NCI-H1694 (cell line): ENCODE data around the gene NXPH2.

Experiments used
- DNase-seq: peaks from one replicate; lab custom pipeline; 2025; lab: John Stamatoyannopoulos, UW

NXPH2 gene

DNA sequence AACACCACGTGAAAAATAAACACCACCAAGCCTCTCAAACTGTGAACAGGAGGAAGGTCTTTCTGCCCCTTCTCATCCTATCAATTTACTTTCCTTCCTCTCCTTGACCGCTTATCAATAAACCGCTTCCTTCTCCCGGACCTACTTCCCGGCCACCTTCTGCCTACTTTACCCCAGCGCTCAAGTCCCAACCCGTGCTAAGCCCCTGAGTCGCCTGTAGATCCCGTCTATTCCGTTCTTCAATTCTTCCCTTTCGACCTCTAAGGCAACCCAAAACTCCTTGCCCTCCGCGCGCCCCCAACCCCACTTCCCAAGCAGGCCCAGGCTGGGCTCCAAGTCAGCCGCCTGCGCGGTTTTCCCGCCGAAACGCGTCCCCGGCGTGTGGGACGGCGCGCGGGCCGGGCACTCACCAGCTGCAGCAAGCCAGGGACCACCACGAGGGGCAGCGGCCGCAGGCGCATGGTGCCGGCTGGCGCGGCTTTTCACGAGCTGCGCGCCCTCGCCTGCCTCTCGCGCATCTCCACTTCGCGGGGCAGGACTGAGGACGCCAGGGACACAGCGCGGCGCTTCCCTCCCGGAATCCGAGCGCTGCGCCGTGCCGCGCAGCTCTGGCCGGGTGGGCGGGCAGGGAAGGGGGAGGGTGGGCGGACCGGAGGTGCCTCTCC, at the start of gene NXPH2:
TSS of gene NXPH2 (minus strand) at position 610 of the 665 bp plus-strand sequence. CDS start at position 461, 149 bp downstream.
- DNase-seq: no peak

GRCh38 chr2:138829326-138829919, 49.2 kb upstream of the NXPH2 start:
- DNase-seq: peak; percentile 83

DNA sequence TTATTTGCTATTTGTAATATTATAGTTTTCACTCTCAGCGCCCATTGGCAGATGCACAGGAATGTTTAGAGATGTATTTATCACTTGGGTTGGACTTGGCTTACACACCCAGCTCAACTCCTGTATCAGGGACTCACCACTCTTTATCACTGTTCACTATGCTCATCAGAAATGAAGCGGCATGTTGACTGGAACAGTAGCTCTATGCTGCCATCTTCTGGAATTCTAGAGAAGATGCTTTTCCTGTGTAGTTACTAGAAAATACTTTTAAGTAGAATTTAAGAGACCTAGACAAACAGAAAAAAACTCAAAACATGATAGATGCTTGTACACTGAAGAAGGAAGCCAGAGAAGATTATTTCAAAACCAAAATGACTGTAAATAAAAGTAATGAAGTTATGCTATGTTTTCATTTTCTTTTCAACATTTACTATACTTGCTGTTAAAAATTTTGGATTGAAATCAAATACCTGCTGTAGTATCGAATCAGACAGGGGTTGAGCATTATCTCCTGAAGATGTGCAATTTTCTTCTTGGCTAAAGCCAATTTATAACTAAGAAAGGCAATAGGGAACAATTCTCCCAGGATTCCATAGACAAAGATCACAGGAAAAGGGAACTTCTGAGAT, 47.4 kb upstream of the NXPH2 start:
- peak; percentile 66 for DNase-seq

DNA sequence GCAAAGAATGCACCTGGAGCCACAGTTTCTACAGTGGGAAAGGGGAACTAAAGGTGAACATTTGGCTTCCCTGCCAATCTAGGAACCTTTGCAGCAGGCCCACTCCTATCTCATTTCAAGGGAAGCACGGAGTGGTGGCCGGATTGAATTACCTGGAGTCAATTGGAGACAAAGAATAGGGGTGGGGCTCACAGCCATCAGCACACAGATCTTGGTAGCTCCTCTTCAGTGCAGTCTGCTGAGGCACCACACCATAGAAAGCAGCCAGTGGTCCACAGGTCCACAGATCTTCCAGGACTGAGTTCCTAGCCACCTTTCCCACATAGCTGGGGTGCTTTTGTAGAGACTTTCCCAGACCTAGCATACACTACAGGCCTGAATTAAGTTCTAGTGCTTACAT, 43.5 kb upstream of the NXPH2 start:
- DNase-seq: no peak

DNA sequence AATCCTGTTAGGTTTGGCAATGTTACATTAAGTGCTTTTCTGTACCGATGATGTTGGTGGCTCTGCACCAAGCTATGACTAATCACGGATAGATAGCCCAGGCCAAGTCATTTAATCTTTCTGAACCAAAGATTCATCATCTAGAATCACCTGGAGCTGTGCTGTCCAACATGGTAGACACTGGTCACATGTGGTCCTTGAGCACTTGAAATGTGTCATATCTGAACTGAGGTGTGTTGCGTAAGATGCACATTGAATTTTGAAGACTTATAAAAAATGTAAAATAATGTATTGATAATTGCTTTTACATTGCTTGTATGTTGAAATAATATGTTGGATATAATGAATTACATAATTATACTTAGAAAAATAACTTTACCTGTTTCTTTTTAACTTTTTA, 39.8 kb upstream of the NXPH2 start:
- DNase-seq: no peak

DNA sequence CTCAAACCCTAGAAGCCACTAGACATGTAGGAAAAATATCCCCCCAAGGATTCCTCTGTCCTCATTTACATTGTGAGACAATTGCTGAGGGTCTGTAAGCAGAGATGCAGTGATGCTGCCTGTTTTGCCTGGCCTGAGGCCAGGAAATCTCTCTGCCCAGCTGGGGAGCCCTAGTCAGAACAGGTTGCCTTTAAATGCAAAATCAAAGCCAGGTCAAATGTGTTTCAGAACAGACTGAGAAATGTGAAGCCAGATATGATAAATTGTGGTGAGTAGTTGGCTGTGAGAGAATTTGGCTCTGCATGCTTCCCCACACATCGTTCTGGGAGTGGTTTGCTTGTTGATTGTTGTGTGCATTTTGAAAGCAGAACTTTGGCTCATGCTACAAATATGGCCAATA, 38.4 kb upstream of the NXPH2 start:
- peak; percentile 86 for DNase-seq

GRCh38 chr2:138814123-138814898, 34.1 kb upstream of the NXPH2 start:
- DNase-seq: peak; percentile 18

DNA sequence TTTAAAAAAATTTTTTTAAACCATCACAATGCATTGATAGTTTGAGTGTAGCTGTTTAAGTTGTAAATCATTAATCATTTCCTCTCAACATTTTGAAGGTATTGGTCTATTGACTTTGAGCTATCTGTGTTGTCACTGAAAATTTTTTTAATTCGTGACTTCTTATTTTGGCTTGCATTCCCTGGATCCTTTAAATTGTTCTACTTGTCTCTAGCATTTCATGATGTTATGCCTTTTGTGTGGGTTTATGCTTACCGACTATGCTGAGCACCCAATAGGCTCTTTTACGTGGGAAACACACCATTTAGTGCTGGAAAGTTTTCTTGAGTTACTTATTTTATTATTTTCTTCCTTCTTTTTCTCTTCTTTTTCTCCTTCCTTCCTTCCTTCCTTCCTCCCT, 31.2 kb upstream of the NXPH2 start:
- no peak for DNase-seq

- no peak for DNase-seq
These were observed 14.5 kb upstream of the NXPH2 start for GRCh38 chr2:138794724-138795123.

DNA sequence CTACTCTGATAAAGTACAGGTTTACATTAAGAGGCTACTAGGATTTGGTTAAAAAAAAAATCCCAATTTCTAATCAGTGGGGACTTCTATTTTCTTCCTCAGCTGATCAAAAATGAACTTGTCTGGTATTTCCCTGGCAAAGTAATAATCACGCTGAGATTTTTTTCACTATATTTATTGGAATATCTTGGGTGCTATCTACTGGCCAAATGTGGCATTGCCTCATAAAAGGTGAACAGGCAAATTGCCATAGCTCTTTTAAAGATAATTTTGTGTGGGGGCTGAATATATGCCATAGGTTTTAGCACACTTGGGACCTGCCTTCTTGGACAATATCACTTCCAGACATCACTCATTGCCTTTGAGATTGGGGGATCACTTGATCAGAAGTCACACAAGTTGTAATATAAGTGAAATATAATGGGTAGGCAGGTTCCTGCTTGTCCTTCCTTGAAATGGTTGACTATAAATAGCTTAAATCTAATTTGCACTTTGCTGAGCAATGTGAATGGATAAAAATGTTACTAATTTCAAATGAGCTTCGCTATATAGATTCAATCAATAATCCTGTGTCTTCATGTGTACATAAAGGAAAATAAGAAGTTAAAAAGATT, 7.0 kb upstream of the NXPH2 start:
- DNase-seq: peak; percentile 63

DNA sequence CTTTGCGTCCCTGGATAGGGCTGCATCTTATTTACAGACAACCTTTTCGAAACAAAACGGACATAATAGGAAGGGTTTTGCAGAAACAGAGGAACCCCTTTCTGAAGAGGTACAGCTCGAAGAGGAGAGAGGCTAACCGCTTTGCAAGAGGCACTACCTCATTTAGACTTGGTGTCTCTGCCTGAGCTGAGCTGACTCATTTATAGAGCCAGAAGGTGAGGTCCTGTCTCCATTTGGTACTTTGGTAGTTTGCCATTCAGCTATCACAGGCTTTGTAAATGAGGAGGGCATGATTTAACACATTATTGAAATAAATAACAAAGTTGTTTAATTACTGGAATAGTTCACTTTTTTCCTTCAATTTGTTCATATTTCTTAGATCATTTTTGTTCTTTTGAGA, 2.2 kb upstream of the NXPH2 start:
- DNase-seq: peak; percentile 62

DNA sequence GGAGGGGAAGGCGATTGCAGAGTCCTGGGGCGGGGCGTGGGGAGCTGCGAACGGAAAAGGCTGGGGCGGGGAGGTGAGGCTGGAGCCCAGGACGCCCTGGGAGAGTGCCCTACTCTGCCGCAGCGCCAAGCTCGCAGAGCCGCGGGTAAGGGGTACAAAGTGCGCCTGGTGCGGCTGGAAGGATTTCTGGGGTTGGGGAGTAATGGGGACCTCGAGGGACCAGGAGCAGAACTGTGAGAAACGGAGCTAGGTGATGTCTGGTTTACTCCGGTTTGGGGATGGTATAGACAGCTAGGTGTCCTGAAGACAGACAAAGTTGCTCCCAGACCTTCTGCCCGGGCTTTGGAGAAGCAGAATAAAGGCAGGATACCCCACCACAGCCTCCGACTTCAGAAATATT, 718 bp upstream of the NXPH2 start:
- no peak for DNase-seq

DNA sequence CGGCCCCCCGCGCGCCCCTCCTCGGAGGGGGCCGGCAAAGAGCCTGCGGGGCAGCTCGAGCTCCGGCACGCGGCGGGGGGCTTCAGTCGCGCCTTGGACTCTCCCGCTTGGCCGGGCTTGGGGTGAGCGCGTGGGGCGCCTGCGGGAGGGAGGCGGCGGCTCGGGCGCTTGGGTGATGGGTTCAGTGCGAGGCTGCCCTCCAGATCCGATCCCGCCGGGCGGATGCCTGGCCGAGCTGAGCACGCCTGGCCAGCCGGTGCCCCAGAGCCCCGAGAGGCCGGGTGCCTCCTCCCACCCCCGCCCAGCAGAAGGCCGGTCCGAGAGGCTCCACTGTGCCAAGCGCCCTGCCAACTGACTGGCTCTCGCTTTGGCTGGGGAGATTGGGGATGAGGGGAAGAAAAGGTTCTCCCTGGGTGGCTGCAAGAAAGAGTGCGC, 273 bp upstream of the NXPH2 start:
- no peak for DNase-seq

GRCh38 chr2:138779406-138779780, 797 bp downstream of the NXPH2 start:
- no peak for DNase-seq

DNA sequence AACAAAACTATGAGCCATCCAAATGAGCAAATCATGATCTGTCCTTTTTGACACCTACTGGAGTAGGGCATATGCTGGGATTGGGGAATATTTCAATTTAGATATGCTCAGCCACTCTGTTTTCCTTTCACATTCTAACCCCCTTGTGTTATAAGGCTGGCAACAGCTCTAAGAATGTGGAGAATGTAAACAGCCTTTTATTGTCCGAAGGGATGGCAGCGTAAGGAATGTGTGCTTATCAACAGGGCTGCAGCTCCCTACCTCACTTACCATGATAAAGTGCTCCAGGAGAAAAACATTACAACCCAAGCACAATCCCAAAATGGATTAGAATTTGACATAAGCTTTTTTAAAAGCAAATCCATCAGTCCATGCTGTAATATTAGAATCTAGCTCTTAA, 2.2 kb downstream of the NXPH2 start:
- DNase-seq: no peak

- DNase-seq: no peak
These were observed 4.5 kb downstream of the NXPH2 start for GRCh38 chr2:138775736-138776135.

- no peak for DNase-seq
These were observed 8.7 kb downstream of the NXPH2 start for GRCh38 chr2:138771534-138771933.

DNA sequence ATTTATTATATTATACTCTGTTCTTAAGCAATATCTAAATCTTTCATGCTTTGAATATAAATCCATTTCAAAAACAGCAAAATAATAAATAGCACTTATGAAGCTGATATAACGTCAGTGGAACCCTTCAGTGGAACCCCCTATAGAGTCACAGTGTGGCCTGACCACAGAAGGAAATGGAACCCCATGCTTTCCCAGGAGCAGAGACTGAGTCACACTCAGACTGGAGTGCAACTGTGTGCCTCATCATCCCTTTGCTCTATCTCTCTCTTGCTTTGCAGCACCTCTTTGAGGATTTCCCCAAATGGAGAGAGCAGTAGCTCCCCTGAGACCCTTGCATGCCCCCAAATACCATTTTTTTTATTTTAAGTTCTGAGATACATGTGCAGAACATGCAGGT, 13.1 kb downstream of the NXPH2 start:
- DNase-seq: no peak

DNA sequence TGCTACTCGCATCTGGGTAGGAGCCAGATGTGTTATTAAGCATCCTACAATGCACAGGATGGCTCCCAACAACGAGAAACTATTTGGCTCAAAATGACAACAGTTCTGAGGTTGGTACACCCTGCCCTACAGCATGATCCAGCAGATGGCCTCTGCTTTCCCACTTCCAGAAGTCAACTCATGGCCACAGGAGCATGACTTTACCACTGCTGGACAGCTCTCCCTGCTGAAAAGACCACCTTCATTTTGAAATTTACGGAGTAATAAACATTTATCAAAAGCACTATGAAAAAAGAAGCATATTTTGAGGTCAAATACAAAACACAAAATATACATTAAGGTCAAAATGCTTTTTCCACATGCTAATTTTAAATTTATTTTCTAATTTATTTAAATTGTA, 13.7 kb downstream of the NXPH2 start:
- no peak for DNase-seq

GRCh38 chr2:138763971-138764370, 16.2 kb downstream of the NXPH2 start:
- DNase-seq: no peak

- no peak for DNase-seq
These were observed 17.7 kb downstream of the NXPH2 start for GRCh38 chr2:138762533-138762932.

- DNase-seq: no peak
These were observed 19.5 kb downstream of the NXPH2 start for GRCh38 chr2:138760676-138761075.
